Smooth muscle cell (in vitro differentiated cells): ENCODE measurements around the gene ROBO1. TPM values are rescaled to one million over a fixed set of nuclear protein-coding genes. Genes with fewer than 3 reads are reported as not detected.
"Not testable (repeated sequence)": the region's sequence is repeated elsewhere in the genome, so short reads cannot be mapped to it uniquely, and the experiment has no call there.

Experiments used
- DNase-seq: peaks from one replicate; lab custom pipeline; 2025; ENCODE audit not compliant: unreplicated experiment; lab: John Stamatoyannopoulos, UW
- H2AFZ ChIP-seq: fragments of 200-600 bp; sonication (generic); 2 replicates; pipeline ENCODE4 v1.6.0; 2016; ENCODE audit warnings: antibody characterized with exemption, low read depth, mild to moderate bottlenecking
- H3F3A ChIP-seq: fragments of 200-600 bp; sonication (generic); 2 replicates; pipeline ENCODE4 v1.6.0; 2017; ENCODE audit warnings: antibody characterized with exemption, low read depth
- H3K27ac ChIP-seq: fragments of 200-600 bp; sonication (generic); 2 replicates; pipeline ENCODE4 v1.5.1; 2016; ENCODE audit warnings: low read depth, mild to moderate bottlenecking
- H3K27me3 ChIP-seq: fragments of 200-600 bp; sonication (generic); 2 replicates; pipeline ENCODE4 v1.6.1; 2016; ENCODE audit warnings: low read depth, mild to moderate bottlenecking
- H3K36me3 ChIP-seq: fragments of 200-600 bp; sonication (generic); 2 replicates; pipeline ENCODE4 v1.5.1; 2016; ENCODE audit warnings: low read depth
- H3K4me1 ChIP-seq: fragments of 200-600 bp; sonication (generic); 2 replicates; pipeline ENCODE4 v1.5.1; 2016; ENCODE audit warnings: low read depth
- H3K4me2 ChIP-seq: fragments of 200-600 bp; sonication (generic); 2 replicates; pipeline ENCODE4 v1.6.0; 2016; ENCODE audit warnings: mild to moderate bottlenecking
- H3K4me3 ChIP-seq: fragments of 200-600 bp; sonication (generic); 2 replicates; pipeline ENCODE4 v1.5.1; 2016; ENCODE audit warnings: mild to moderate bottlenecking
- H3K79me2 ChIP-seq: fragments of 200-600 bp; sonication (generic); 2 replicates; pipeline ENCODE4 v1.6.0; 2016; ENCODE audit warnings: low read depth, mild to moderate bottlenecking
- H3K9ac ChIP-seq: fragments of 200-600 bp; sonication (generic); 2 replicates; pipeline ENCODE4 v1.6.0; 2016; ENCODE audit warnings: low read depth
- H3K9me3 ChIP-seq: fragments of 200-600 bp; sonication (generic); replicated peaks from 2 replicates; pipeline ENCODE4 v1.5.1; 2016; ENCODE audit warnings: low read depth
- H4K20me1 ChIP-seq: fragments of 200-600 bp; sonication (generic); 2 replicates; pipeline ENCODE4 v1.6.0; 2016; ENCODE audit warnings: low read depth
- WGBS: methylation state at CpG from one replicate; pipeline ENCODE4 v1.1.7; 2016; ENCODE audit warnings: low lambda C conversion rate; 5-methylcytosine and 5-hydroxymethylcytosine counted together
- polyA plus RNA-seq: library from polyadenylated mRNA; unstranded; fragments of >200 nt; fragmentation: Nextera tagmentation; extraction: Ambion mirVana; gene quantifications from 2 replicates; pipeline ENCODE4 v1.2.1, GENCODE V29; 2016
- total RNA-seq: library from RNA; depleted of rRNA; stranded (reverse); fragments of >200 nt; gene quantifications from 2 replicates; pipeline ENCODE4 v1.2.3, GENCODE V29; 2014
- TF ChIP-seq, protein P1 (sequence below): fragments of 200-600 bp; sonication (generic); IDR thresholded peaks from 2 replicates; pipeline ENCODE4 v1.5.1; 2017; ENCODE audit warnings: borderline replicate concordance, mild to moderate bottlenecking, antibody characterized with exemption; ENCODE audit not compliant: insufficient read depth, poor library complexity, severe bottlenecking

The ROBO1 gene
- total and polyA plus RNA-seq, 2 experiments from 2014 or later = 30.5 to 79.5 TPM

- Histone ChIP-seq H2AFZ (no peak overlapping the region), H3K27me3 (no peaks in the 10 kb centered on the region), H3K9me3 (no peaks in the 10 kb centered on the region), H3K36me3 (no peaks in the 10 kb centered on the region), H3K4me2 (no peak overlapping the region), H3F3A (no peaks in the 10 kb centered on the region), H3K4me3 (no peak overlapping the region), H3K4me1 (no peaks in the 10 kb centered on the region), H3K79me2 (no peaks in the 10 kb centered on the region), H3K9ac (no peak overlapping the region), H3K27ac (no peak overlapping the region), H4K20me1 (no peaks in the 10 kb centered on the region)
- TF ChIP-seq, protein P1, sequence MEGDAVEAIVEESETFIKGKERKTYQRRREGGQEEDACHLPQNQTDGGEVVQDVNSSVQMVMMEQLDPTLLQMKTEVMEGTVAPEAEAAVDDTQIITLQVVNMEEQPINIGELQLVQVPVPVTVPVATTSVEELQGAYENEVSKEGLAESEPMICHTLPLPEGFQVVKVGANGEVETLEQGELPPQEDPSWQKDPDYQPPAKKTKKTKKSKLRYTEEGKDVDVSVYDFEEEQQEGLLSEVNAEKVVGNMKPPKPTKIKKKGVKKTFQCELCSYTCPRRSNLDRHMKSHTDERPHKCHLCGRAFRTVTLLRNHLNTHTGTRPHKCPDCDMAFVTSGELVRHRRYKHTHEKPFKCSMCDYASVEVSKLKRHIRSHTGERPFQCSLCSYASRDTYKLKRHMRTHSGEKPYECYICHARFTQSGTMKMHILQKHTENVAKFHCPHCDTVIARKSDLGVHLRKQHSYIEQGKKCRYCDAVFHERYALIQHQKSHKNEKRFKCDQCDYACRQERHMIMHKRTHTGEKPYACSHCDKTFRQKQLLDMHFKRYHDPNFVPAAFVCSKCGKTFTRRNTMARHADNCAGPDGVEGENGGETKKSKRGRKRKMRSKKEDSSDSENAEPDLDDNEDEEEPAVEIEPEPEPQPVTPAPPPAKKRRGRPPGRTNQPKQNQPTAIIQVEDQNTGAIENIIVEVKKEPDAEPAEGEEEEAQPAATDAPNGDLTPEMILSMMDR = no peak
- 86% methylated on average over 3 of the region's 3 CpGs for WGBS
- DNase-seq = no peak
Measured at GRCh38 chr3:79326642-79327041, 441.2 kb downstream of the ROBO1 start.

DNA sequence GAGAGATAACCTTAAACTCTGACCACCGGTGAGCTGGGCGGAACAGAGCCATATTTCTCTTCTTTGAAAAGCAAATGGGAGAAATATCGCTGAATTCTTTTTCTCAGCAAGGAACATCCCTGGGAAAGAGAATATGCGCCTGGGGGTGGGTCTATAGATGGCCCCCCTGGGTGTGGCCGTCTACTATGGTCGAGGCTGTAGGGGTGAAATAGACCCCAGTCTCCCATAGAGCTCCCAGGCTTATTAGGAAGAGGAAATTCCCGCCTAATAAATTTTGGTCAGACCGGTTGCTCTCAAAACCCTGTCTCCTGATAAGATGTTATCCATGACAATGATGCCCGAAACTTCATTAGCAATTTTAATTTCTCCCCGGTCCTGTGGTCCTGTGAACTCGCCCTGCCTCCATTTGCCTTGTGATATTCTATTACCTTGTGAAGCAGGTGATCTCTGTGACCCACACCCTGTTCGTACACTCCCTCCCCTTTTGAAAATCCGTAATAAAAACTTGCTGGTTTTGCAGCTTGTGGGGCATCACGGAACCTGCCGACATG is 441.9 kb downstream of the ROBO1 start:
- not testable (repeated sequence) for H3K4me2 ChIP-seq, H2AFZ ChIP-seq, H3K27me3 ChIP-seq, H3F3A ChIP-seq, H3K9ac ChIP-seq, H4K20me1 ChIP-seq, H3K27ac ChIP-seq, H3K9me3 ChIP-seq, DNase-seq, H3K4me3 ChIP-seq, H3K79me2 ChIP-seq, H3K36me3 ChIP-seq, H3K4me1 ChIP-seq
- 44% methylated on average over 15 of the region's 15 CpGs for WGBS

GRCh38 chr3:79317551-79318518 is 450.0 kb downstream of the ROBO1 start:
- Histone ChIP-seq H4K20me1 (no peaks in the 10 kb centered on the region), H3K27me3 (no peaks in the 10 kb centered on the region), H3K79me2 (no peaks in the 10 kb centered on the region), H3K9me3 (no peaks in the 10 kb centered on the region), H3K4me1 (no peaks in the 10 kb centered on the region), H3F3A (no peaks in the 10 kb centered on the region), H2AFZ (no peak overlapping the region), H3K4me2 (no peak overlapping the region), H3K9ac (no peak overlapping the region), H3K36me3 (no peaks in the 10 kb centered on the region), H3K4me3 (no peak overlapping the region), H3K27ac (no peak overlapping the region)
- no peak for DNase-seq
- TF ChIP-seq, protein P1 = no peak
- 91% methylated on average over 7 of the region's 7 CpGs for WGBS

GRCh38 chr3:79314962-79315361 is 452.8 kb downstream of the ROBO1 start:
- no peak overlapping the region for H3K9ac ChIP-seq
- no peak overlapping the region for H3K4me2 ChIP-seq
- no peaks in the 10 kb centered on the region for H4K20me1 ChIP-seq
- no peaks in the 10 kb centered on the region for H3K27me3 ChIP-seq
- H3K27ac ChIP-seq = peak overlapping the region; percentile 65
- H3K9me3 ChIP-seq = no peaks in the 10 kb centered on the region
- no peak overlapping the region for H2AFZ ChIP-seq
- no peaks in the 10 kb centered on the region for H3K79me2 ChIP-seq
- H3K4me1 ChIP-seq = no peaks in the 10 kb centered on the region
- H3K36me3 ChIP-seq = no peaks in the 10 kb centered on the region
- 88% methylated on average over 2 of the region's 2 CpGs for WGBS
- H3K4me3 ChIP-seq = no peak overlapping the region
- no peaks in the 10 kb centered on the region for H3F3A ChIP-seq
- TF ChIP-seq, protein P1 = no peak
- DNase-seq = no peak
